GM12878 (cell line): ENCODE measurements around the gene LYPD8. TPM values are rescaled to one million over a fixed set of nuclear protein-coding genes. Genes with fewer than 3 reads are reported as not detected.

Experiments
- ATAC-seq: fragments of 200-7000 bp; cut with Tn5 transposase; 3 replicates; pipeline ENCODE4 v1.9.1; 2020; ENCODE audit warnings: mild to moderate bottlenecking, moderate library complexity
- BruUV-seq: library from RNA; stranded (reverse); fragments of 400-500 nt; replicated peaks from 2 replicates; lab custom pipeline; 2021; lab: Mats Ljungman, UMichigan
- CTCF ChIA-PET: fragments of 300-600 bp; sonication (Branson Sonifier 250); formaldehyde crosslinking; extraction: SDS; loops from one replicate; lab custom pipeline; 2021; ENCODE audit warnings: inconsistent platforms; lab: Yijun Ruan, JAX
- POLR2A ChIA-PET: fragments of 350-600 bp; formaldehyde crosslinking; extraction: SDS; loops from one replicate; lab custom pipeline; 2021; ENCODE audit warnings: inconsistent platforms; lab: Charles Lee
- RAD21 ChIA-PET: fragments of 300-600 bp; sonication (Branson Sonifier 250); formaldehyde crosslinking; loops from one replicate; lab custom pipeline; 2023; ENCODE audit warnings: antibody characterized with exemption; ENCODE audit not compliant: unreplicated experiment; lab: Charles Lee
- SMC1A ChIA-PET: fragments of 300-600 bp; sonication (Branson Sonifier 250); formaldehyde crosslinking; loops from one replicate; lab custom pipeline; 2023; ENCODE audit not compliant: unreplicated experiment, uncharacterized antibody; lab: Charles Lee
- DNase-seq: peaks from one replicate; pipeline ENCODE4 v3.0.0-alpha.2; 2011; ENCODE audit warnings: low read depth, low spot score
- FAIRE-seq: peaks from 3 replicates; lab custom pipeline; 2011; peaks lifted over from hg19 to GRCh38; lab: Jason Lieb, UNC
- H2AFZ ChIP-seq: 2 replicates; pipeline ENCODE4 v1.6.0; 2011; ENCODE audit warnings: low read depth, low read length, control low read depth; ENCODE audit not compliant: control insufficient read depth
- H3K27ac ChIP-seq: 2 replicates; pipeline ENCODE4 v1.5.1; 2011; ENCODE audit warnings: control low read depth; ENCODE audit not compliant: control insufficient read depth, insufficient read depth
- H3K27me3 ChIP-seq, 2 experiments: replicated peaks in 1 of 2; 2 replicates each; pipeline versions ENCODE4 v1.6.0 to v1.6.1; 2011; ENCODE audit warnings: low read length in 1 of 2; ENCODE audit not compliant: control insufficient read depth in 2 of 2, insufficient read depth in 2 of 2
- H3K36me3 ChIP-seq, 2 experiments: 2 replicates each; pipeline ENCODE4 v1.5.1; 2011; ENCODE audit warnings: low read length in 1 of 2; ENCODE audit not compliant: control insufficient read depth in 2 of 2, insufficient read depth in 2 of 2
- H3K4me1 ChIP-seq: 2 replicates; pipeline ENCODE4 v1.6.1; 2011; ENCODE audit warnings: mild to moderate bottlenecking, low read length, moderate library complexity, mixed read lengths; ENCODE audit not compliant: control insufficient read depth, insufficient read depth
- H3K4me2 ChIP-seq: 2 replicates; pipeline ENCODE4 v1.6.0; 2011; ENCODE audit warnings: control low read depth; ENCODE audit not compliant: control insufficient read depth, insufficient read depth
- H3K4me3 ChIP-seq: fragments of 200-600 bp; sonication (generic); 2 replicates; pipeline ENCODE4 v1.5.1; 2016
- H3K79me2 ChIP-seq: 2 replicates; pipeline ENCODE4 v1.6.0; 2011; ENCODE audit warnings: low read length; ENCODE audit not compliant: control insufficient read depth, insufficient read depth
- H3K9ac ChIP-seq: 2 replicates; pipeline ENCODE4 v1.8.0; 2011; ENCODE audit warnings: low read length, control low read depth, mixed read lengths; ENCODE audit not compliant: control insufficient read depth, insufficient read depth
- H3K9me3 ChIP-seq: replicated peaks from 3 replicates; pipeline ENCODE4 v1.5.1; 2011; ENCODE audit warnings: mild to moderate bottlenecking, low read length; ENCODE audit not compliant: control insufficient read depth, insufficient read depth
- H4K20me1 ChIP-seq: 2 replicates; pipeline ENCODE4 v1.6.0; 2011; ENCODE audit not compliant: control insufficient read depth, insufficient read depth
- CBX5 ChIP-seq: sonication (generic); IDR thresholded peaks from 2 replicates; pipeline ENCODE4 v1.6.1; 2016; ENCODE audit warnings: low read depth, moderate library complexity, mild to moderate bottlenecking, inconsistent platforms
- CTCF ChIP-seq, 3 experiments: IDR thresholded peaks in 2 of 3; conservative IDR thresholded peaks in 1 of 3; 2 replicates each; pipeline ENCODE4 v1.5.1; 2011; ENCODE audit warnings: low read depth in 3 of 3, low read length in 3 of 3, mild to moderate bottlenecking in 3 of 3, control low read depth in 2 of 3, moderate library complexity in 2 of 3, inconsistent platforms in 1 of 3, mixed read lengths in 1 of 3; ENCODE audit not compliant: control insufficient read depth in 2 of 3, insufficient read depth in 1 of 3; ENCODE audit errors: extremely low read depth in 1 of 3
- E4F1 ChIP-seq: fragments of 450-650 bp; IDR thresholded peaks from 2 replicates; pipeline ENCODE4 v1.6.1; 2018; ENCODE audit warnings: borderline replicate concordance, mild to moderate bottlenecking; ENCODE audit not compliant: partially characterized antibody
- ELK1 ChIP-seq: IDR thresholded peaks from 2 replicates; pipeline ENCODE4 v1.6.1; 2012; ENCODE audit warnings: low read depth, low read length, improper control_type of control experiment
- IRF3 ChIP-seq: fragments of 450-650 bp; IDR thresholded peaks from 2 replicates; pipeline ENCODE4 v1.6.1; 2014; ENCODE audit warnings: mild to moderate bottlenecking
- PRDM15 ChIP-seq: fragments of 450-650 bp; formaldehyde crosslinking; IDR thresholded peaks from 2 replicates; pipeline ENCODE4 v1.4.0; 2020; ENCODE audit warnings: mild to moderate bottlenecking, moderate library complexity
- RB1 ChIP-seq: fragments of 450-650 bp; formaldehyde crosslinking; IDR thresholded peaks from 2 replicates; pipeline ENCODE4 v1.6.1; 2017; ENCODE audit warnings: mild to moderate bottlenecking, borderline replicate concordance
- SIN3A ChIP-seq: IDR thresholded peaks from 2 replicates; pipeline ENCODE4 v1.6.1; 2012; ENCODE audit warnings: low read depth, low read length, improper control_type of control experiment
- SMAD1 ChIP-seq: fragments of 450-650 bp; IDR thresholded peaks from 2 replicates; pipeline ENCODE4 v1.6.1; 2018; ENCODE audit warnings: mild to moderate bottlenecking, low read depth; ENCODE audit not compliant: partially characterized antibody
- SMARCA5 ChIP-seq: fragments of 450-650 bp; IDR thresholded peaks from 2 replicates; pipeline ENCODE4 v1.6.1; 2017; ENCODE audit warnings: mild to moderate bottlenecking
- SREBF1 ChIP-seq: IDR thresholded peaks from 2 replicates; pipeline ENCODE4 v1.6.1; 2012; ENCODE audit warnings: mild to moderate bottlenecking, low read length
- TCF3 ChIP-seq: IDR thresholded peaks from 2 replicates; pipeline ENCODE4 v1.6.1; 2012; ENCODE audit warnings: low read depth, mild to moderate bottlenecking, low read length, borderline replicate concordance; ENCODE audit not compliant: insufficient read depth
- YBX1 ChIP-seq: fragments of 450-650 bp; IDR thresholded peaks from 2 replicates; pipeline ENCODE4 v1.6.1; 2016; ENCODE audit warnings: antibody characterized with exemption
- WGBS: methylation state at CpG from one replicate; pipeline ENCODE4 v1.1.6; 2016; ENCODE audit warnings: low lambda C conversion rate; ENCODE audit not compliant: insufficient replicate concordance, insufficient coverage; ENCODE audit errors: missing lambda C conversion rate; 5-methylcytosine and 5-hydroxymethylcytosine counted together
- in situ Hi-C: fragments of 300-500 bp; cut with MboI; formaldehyde crosslinking; loops from 9 replicates; pipeline ENCODE4 v1.14.3; 2018; ENCODE audit warnings: mixed read lengths
- intact Hi-C: fragments of 100-400 bp; cut with micrococcal nuclease; formaldehyde crosslinking; loops from one replicate; pipeline ENCODE4 v1.14.2; 2022; ENCODE audit not compliant: unreplicated experiment
- polyA plus RNA-seq, 11 experiments: library from polyadenylated mRNA; depleted of rRNA in 4 of 11; unstranded in 6 of 11; stranded (reverse) in 5 of 11; fragments of >200 nt; fragmentation: Nextera tagmentation in 4 of 11; fragmentation: Illumina TruSeq in 1 of 11; extraction: Ambion mirVana in 4 of 11; extraction: Trizol in 1 of 11; gene quantifications; 1 replicate in 1 of 11; 2 replicates in 10 of 11; pipeline versions ENCODE4 v1.2.1 to v1.2.3, GENCODE V29; 2011 to 2016; ENCODE audit warnings: inconsistent platforms in 2 of 11, missing spikeins in 2 of 11, low read depth in 1 of 11
- total RNA-seq, 4 experiments: library from RNA; depleted of rRNA in 3 of 4; stranded (reverse); fragments of >200 nt in 3 of 4; fragmentation: Illumina TruSeq in 1 of 4; extraction: Trizol in 1 of 4; gene quantifications; 2 replicates each; pipeline versions ENCODE4 v1.2.1 to v1.2.3, GENCODE V29; 2013 to 2021

LYPD8 gene
- total and polyA plus RNA-seq, 10 of the 15 experiments (the other 5 are each of a cell fraction or from before 2014, with no cell fraction given), result 0.13 to 0.40 (median 0.18) TPM; not detected in 7

GRCh38 chr1:248802454-248802853 is 46.9 kb upstream of the LYPD8 start:
- Histone ChIP-seq H3K79me2 (no peaks in the 10 kb centered on the region), H3K9me3 (peaks cover 4% of the 10 kb centered on the region; the same call in 2 of the 3 replicates), H3K4me2 (no peak overlapping the region), H3K27me3 (no peaks in the 10 kb centered on the region), H3K27ac (no peak overlapping the region), H3K36me3 (no peaks in the 10 kb centered on the region), H3K4me1 (peaks cover 26% of the 10 kb centered on the region), H3K9ac (no peak overlapping the region), H4K20me1 (no peaks in the 10 kb centered on the region), H3K4me3 (no peak overlapping the region), H2AFZ (no peak overlapping the region)
- intact Hi-C loops, result loop anchor here (5.0 kb wide), 1 partner anchor 150 kb away; no protein-coding TSS in a partner anchor
- 97% methylated on average over 6 of the region's 6 CpGs for WGBS
- RAD21 ChIA-PET, result no interaction called here
- FAIRE-seq (no peak), DNase-seq (no peak), ATAC-seq (no peak)
- BruUV-seq, result no TSS peak
- POLR2A ChIA-PET, result no interaction called here
- in situ Hi-C loops, result no loop called here
- CTCF ChIA-PET, result interaction anchor here (0.5 to 1.0 kb wide), 2 partner anchors 99 to 106 kb away, joined by 3 read pairs; no protein-coding TSS in a partner anchor
- SMC1A ChIA-PET, result interaction anchor here (1.0 kb wide), 1 partner anchor 16 kb away, joined by 3 read pairs; no protein-coding TSS in a partner anchor
- TF ChIP-seq RB1 (no peak), CBX5 (no peak), SMARCA5 (no peak), ELK1 (no peak), E4F1 (no peak), SMAD1 (no peak), SREBF1 (no peak), YBX1 (no peak), SIN3A (no peak), IRF3 (no peak), TCF3 (no peak), CTCF (IDR thresholded peaks at IDR 0.05 in 2 of 3, conservative IDR thresholded peaks at IDR 0.05 in 1 of 3; ENCODE audit: control insufficient read depth in 2 of 3, extremely low read depth in 1 of 3, insufficient read depth in 1 of 3, low read depth in 3 of 3, low read length in 3 of 3) (no peak), PRDM15 (CRISPR knock-in tag) (no peak)
